Astrocyte of the cerebellum (primary cell): Measurements from ENCODE around the gene IGSF21.

ENCODE experiments used
- DNase-seq: peaks from one replicate; pipeline ENCODE4 v3.0.0-alpha.2; 2011; ENCODE audit warnings: low read depth
- H3K4me3 ChIP-seq: 2 replicates; pipeline ENCODE4 v1.5.1; 2011; ENCODE audit warnings: mild to moderate bottlenecking, low read depth, low read length, moderate library complexity
- in situ Hi-C: cut with HindIII; loops from 2 replicates; pipeline ENCODE4 v1.10.0; 2017; ENCODE audit warnings: low sequenced_read_pairs
- TF ChIP-seq, protein P1 (sequence below): IDR thresholded peaks from 2 replicates; pipeline ENCODE4 v1.5.1; 2012; ENCODE audit warnings: low read length, low read depth, moderate library complexity, mild to moderate bottlenecking; ENCODE audit errors: missing control alignments

Gene IGSF21

GRCh38 chr1:18178111-18178510 is 70.5 kb downstream of the IGSF21 start:
- in situ Hi-C loops: no loop called here
- no peak for DNase-seq
- H3K4me3 ChIP-seq: no peak overlapping the region
- TF ChIP-seq, protein P1, sequence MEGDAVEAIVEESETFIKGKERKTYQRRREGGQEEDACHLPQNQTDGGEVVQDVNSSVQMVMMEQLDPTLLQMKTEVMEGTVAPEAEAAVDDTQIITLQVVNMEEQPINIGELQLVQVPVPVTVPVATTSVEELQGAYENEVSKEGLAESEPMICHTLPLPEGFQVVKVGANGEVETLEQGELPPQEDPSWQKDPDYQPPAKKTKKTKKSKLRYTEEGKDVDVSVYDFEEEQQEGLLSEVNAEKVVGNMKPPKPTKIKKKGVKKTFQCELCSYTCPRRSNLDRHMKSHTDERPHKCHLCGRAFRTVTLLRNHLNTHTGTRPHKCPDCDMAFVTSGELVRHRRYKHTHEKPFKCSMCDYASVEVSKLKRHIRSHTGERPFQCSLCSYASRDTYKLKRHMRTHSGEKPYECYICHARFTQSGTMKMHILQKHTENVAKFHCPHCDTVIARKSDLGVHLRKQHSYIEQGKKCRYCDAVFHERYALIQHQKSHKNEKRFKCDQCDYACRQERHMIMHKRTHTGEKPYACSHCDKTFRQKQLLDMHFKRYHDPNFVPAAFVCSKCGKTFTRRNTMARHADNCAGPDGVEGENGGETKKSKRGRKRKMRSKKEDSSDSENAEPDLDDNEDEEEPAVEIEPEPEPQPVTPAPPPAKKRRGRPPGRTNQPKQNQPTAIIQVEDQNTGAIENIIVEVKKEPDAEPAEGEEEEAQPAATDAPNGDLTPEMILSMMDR: no peak

DNA sequence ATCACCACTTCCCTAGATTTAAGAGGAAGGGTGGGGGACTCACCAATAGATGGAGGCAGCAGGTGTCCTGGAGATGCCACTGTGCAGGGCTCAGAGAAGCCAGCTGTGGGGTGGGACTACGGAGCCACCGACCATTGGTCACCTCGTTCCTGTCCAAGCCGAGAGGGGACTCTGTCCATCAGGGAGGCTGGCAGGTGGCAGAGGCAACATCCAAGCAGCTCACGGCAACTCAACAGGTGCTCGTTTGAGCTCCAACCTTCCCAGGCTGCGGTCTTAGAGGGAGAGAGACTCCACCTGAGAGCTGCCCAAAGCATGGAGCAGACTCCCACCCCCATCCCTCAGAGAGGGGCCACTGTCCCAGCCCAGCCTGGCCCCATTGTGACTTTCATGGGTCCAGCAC is 71.4 kb downstream of the IGSF21 start:
- no peak for DNase-seq
- H3K4me3 ChIP-seq: no peak overlapping the region
- TF ChIP-seq, protein P1: no peak
- in situ Hi-C loops: no loop called here

DNA sequence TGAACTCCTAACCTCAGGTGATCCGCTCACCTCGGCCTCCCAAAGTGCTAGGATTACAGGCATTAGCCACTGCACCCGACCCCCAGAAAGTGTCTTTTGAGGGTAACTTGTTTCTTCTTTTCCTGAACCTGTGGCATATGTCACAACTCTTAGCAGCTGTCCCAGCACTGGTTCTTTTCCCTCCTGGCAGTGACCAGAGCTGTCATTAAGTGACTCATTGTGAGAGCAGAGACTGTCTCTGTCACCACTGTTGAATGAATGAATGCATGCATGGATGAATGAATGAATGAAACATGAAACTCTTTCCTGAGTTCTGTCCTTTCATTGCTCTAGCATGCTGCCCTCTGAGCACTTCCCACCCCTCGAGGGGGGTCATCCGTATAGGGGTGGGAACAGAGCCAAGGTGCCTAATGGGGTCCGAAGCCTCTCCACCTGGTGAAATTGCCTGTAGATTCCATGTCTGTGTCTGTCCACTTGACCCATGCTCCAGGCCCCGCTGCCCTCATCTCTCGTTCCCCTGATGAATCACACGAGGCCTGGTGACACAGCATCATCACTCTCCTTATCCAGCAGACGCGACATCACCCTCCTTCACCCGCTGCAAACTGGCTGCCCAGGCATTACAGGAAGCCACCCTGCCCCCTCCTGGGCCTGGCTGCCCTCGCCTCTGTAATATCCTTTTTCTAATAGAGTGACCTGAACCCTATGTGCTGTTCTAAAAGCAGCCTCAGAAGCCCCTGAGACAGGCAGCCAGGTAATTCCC is 75.0 kb downstream of the IGSF21 start:
- H3K4me3 ChIP-seq: no peak overlapping the region
- in situ Hi-C loops: no loop called here
- TF ChIP-seq, protein P1: no peak
- DNase-seq: no peak

- no peak for DNase-seq
- in situ Hi-C loops: no loop called here
- H3K4me3 ChIP-seq: no peak overlapping the region
- TF ChIP-seq, protein P1: no peak
Observed at GRCh38 chr1:18183533-18183932, 75.9 kb downstream of the IGSF21 start.

GRCh38 chr1:18187054-18187453 is 79.5 kb downstream of the IGSF21 start:
- TF ChIP-seq, protein P1: no peak
- no peak for DNase-seq
- no peak overlapping the region for H3K4me3 ChIP-seq
- in situ Hi-C loops: no loop called here

DNA sequence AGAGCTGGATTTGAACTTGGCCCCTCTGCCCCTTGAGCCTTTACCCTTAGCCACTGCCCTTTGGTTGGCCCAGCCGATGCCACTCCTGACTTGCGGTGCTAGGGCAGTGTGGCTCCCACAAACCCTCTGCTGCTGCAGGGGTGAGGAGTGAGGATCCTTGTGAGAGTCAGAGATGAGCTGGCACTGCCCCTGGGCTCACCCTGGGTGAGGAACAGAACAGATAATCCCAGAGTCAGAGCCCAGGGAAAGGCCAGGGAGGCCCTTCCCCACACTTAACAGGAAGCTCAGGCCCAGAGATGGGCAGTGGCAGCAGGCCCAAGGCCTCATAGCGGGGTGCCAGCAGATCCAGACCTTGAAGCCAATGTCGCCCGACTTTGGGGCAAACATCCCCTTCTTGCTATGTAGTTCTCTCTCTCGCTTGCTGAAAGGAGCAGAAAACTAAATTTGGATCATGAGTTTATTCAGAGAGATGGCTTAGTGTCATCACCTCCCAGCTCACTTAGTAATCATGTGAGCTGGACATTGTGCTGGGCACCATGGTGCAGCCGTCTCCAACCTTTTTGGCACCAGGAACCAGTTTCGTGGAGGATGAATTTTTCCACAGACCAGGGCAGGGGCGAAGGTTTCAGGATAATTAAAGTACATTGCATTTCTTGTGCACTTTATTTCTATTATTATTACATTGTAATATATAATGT is 81.4 kb downstream of the IGSF21 start:
- no peak for DNase-seq
- TF ChIP-seq, protein P1: no peak
- in situ Hi-C loops: no loop called here
- H3K4me3 ChIP-seq: no peak overlapping the region
